H9 (cell line): Measurements from ENCODE around the gene SRRM3. TPM values are rescaled to one million over a fixed set of nuclear protein-coding genes. Genes with fewer than 3 reads are reported as not detected.
A peak's percentile ranks its signal among the peaks of the same experiment; 100 is the strongest.

Source experiments
- DNase-seq: peaks from one replicate; pipeline ENCODE4 v3.0.0-alpha.2; 2017
- H2AFZ ChIP-seq: one replicate; pipeline ENCODE4 v1.6.1; 2013; ENCODE audit warnings: mild to moderate bottlenecking, low read length, control low read depth, moderate library complexity
- H2AK5ac ChIP-seq: 2 replicates; pipeline ENCODE4 v1.6.1; 2013; ENCODE audit warnings: low read length, control low read depth, mixed read lengths; ENCODE audit not compliant: insufficient read length
- H2BK120ac ChIP-seq: one replicate; pipeline ENCODE4 v1.6.1; 2013; ENCODE audit warnings: low read depth, mild to moderate bottlenecking, low read length, control low read depth, inconsistent platforms; ENCODE audit not compliant: poor library complexity, severe bottlenecking
- H2BK12ac ChIP-seq: 2 replicates; pipeline ENCODE4 v1.6.1; 2013; ENCODE audit warnings: low read length, control low read depth, mixed read lengths, low read depth; ENCODE audit not compliant: insufficient read length
- H2BK15ac ChIP-seq: 2 replicates; pipeline ENCODE4 v1.6.1; 2013; ENCODE audit warnings: low read depth, low read length, control low read depth
- H2BK20ac ChIP-seq: one replicate; pipeline ENCODE4 v1.6.1; 2013; ENCODE audit warnings: low read depth, mild to moderate bottlenecking, low read length, control low read depth, inconsistent platforms; ENCODE audit not compliant: poor library complexity, severe bottlenecking
- H2BK5ac ChIP-seq: 2 replicates; pipeline ENCODE4 v1.6.1; 2013; ENCODE audit warnings: low read length, control low read depth, mixed read lengths; ENCODE audit not compliant: insufficient read length
- H3K14ac ChIP-seq: 2 replicates; pipeline ENCODE4 v1.6.1; 2013; ENCODE audit warnings: low read length, control low read depth; ENCODE audit not compliant: insufficient read depth
- H3K18ac ChIP-seq: 2 replicates; pipeline ENCODE4 v1.6.1; 2013; ENCODE audit warnings: low read depth, mild to moderate bottlenecking, mixed read lengths, low read length, control low read depth; ENCODE audit not compliant: insufficient read length
- H3K23ac ChIP-seq: 2 replicates; pipeline ENCODE4 v1.6.1; 2013; ENCODE audit warnings: low read length, control low read depth, mixed read lengths, low read depth; ENCODE audit not compliant: insufficient read length
- H3K23me2 ChIP-seq: 2 replicates; pipeline ENCODE4 v1.6.1; 2013; ENCODE audit warnings: low read depth, mild to moderate bottlenecking, mixed read lengths, low read length, control low read depth; ENCODE audit not compliant: insufficient read length, poor library complexity, severe bottlenecking
- H3K27ac ChIP-seq: 2 replicates; pipeline ENCODE4 v1.5.1; 2013; ENCODE audit warnings: low read length, control low read depth, mixed read lengths, low read depth; ENCODE audit not compliant: insufficient read length
- H3K27me3 ChIP-seq: 2 replicates; pipeline ENCODE4 v1.6.1; 2013; ENCODE audit warnings: low read length, control low read depth, inconsistent platforms; ENCODE audit not compliant: insufficient read depth
- H3K4ac ChIP-seq: 2 replicates; pipeline ENCODE4 v1.6.1; 2013; ENCODE audit warnings: low read depth, mild to moderate bottlenecking, control low read depth, inconsistent platforms, low read length, moderate library complexity
- H3K4me1 ChIP-seq: 2 replicates; pipeline ENCODE4 v1.6.1; 2013; ENCODE audit warnings: low read length, control low read depth, inconsistent platforms; ENCODE audit not compliant: insufficient read depth
- H3K4me2 ChIP-seq: 2 replicates; pipeline ENCODE4 v1.6.1; 2013; ENCODE audit warnings: low read length, control low read depth, mixed read lengths; ENCODE audit not compliant: insufficient read length, insufficient read depth
- H3K56ac ChIP-seq: 2 replicates; pipeline ENCODE4 v1.6.1; 2013; ENCODE audit warnings: low read depth, mild to moderate bottlenecking, mixed read lengths, low read length, control low read depth; ENCODE audit not compliant: insufficient read length
- H3K79me1 ChIP-seq: 2 replicates; pipeline ENCODE4 v1.6.1; 2013; ENCODE audit warnings: low read depth, mild to moderate bottlenecking, moderate library complexity, low read length, control low read depth, inconsistent platforms; ENCODE audit not compliant: insufficient read depth, poor library complexity, severe bottlenecking
- H3K79me2 ChIP-seq: 2 replicates; pipeline ENCODE4 v1.6.1; 2013; ENCODE audit warnings: low read length, control low read depth, inconsistent platforms; ENCODE audit not compliant: insufficient read depth
- H3K9ac ChIP-seq: 2 replicates; pipeline ENCODE4 v1.6.1; 2013; ENCODE audit warnings: low read length, control low read depth, mixed read lengths; ENCODE audit not compliant: insufficient read length; ENCODE audit errors: extremely low read depth
- H3K9me3 ChIP-seq: one replicate; pipeline ENCODE4 v1.6.1; 2013; ENCODE audit warnings: low read depth, low read length, inconsistent platforms; ENCODE audit not compliant: control insufficient read depth
- H3T11ph ChIP-seq: one replicate; pipeline ENCODE4 v1.6.1; 2013; ENCODE audit warnings: mild to moderate bottlenecking, low read length, control low read depth, inconsistent platforms
- H4K20me1 ChIP-seq: one replicate; pipeline ENCODE4 v1.6.1; 2013; ENCODE audit not compliant: control insufficient read depth, insufficient read length, insufficient read depth
- H4K5ac ChIP-seq: 2 replicates; pipeline ENCODE4 v1.6.1; 2013; ENCODE audit warnings: low read depth, mild to moderate bottlenecking, mixed read lengths, low read length, control low read depth; ENCODE audit not compliant: insufficient read length
- H4K8ac ChIP-seq: replicated peaks from 2 replicates; pipeline ENCODE4 v1.6.1; 2013; ENCODE audit warnings: low read length, control low read depth, mixed read lengths, low read depth; ENCODE audit not compliant: insufficient read length
- H4K91ac ChIP-seq: 2 replicates; pipeline ENCODE4 v1.6.1; 2013; ENCODE audit warnings: low read depth, mild to moderate bottlenecking, moderate library complexity, mixed read lengths, low read length, control low read depth; ENCODE audit not compliant: insufficient read length
- H3K27ac Mint-ChIP-seq, 3 experiments: 2 replicates in 2 of 3; 3 replicates in 1 of 3; pipeline ENCODE4 v1.8.0; 2020 to 2021; ENCODE audit warnings: mixed read lengths in 3 of 3, mild to moderate bottlenecking in 1 of 3, moderate library complexity in 1 of 3
- H3K27me3 Mint-ChIP-seq: 2 replicates; pipeline ENCODE4 v1.8.0; 2021; ENCODE audit warnings: low read depth, mild to moderate bottlenecking, moderate library complexity, mixed read lengths
- H3K36me3 Mint-ChIP-seq, 3 experiments: 2 replicates in 2 of 3; 3 replicates in 1 of 3; pipeline ENCODE4 v1.8.0; 2020 to 2021; ENCODE audit warnings: low read depth in 3 of 3, mixed read lengths in 3 of 3; ENCODE audit not compliant: insufficient read depth in 1 of 3
- H3K4me1 Mint-ChIP-seq, 2 experiments: 2 replicates each; pipeline ENCODE4 v1.8.0; 2020; ENCODE audit warnings: mixed read lengths in 2 of 2
- H3K4me3 Mint-ChIP-seq, 2 experiments: 2 replicates in 1 of 2; 3 replicates in 1 of 2; pipeline ENCODE4 v1.8.0; 2020 to 2021; ENCODE audit warnings: mild to moderate bottlenecking in 2 of 2, mixed read lengths in 2 of 2, moderate library complexity in 1 of 2
- H3K9me3 Mint-ChIP-seq, 2 experiments: 2 replicates in 1 of 2; 3 replicates in 1 of 2; pipeline ENCODE4 v1.8.0; 2020; ENCODE audit warnings: mild to moderate bottlenecking in 2 of 2, mixed read lengths in 2 of 2, moderate library complexity in 1 of 2
- CTCF ChIP-seq: fragments of 200-600 bp; sonication (generic); conservative IDR thresholded peaks from 3 replicates; pipeline ENCODE4 v1.8.0; 2021; ENCODE audit warnings: antibody characterized with exemption, mild to moderate bottlenecking
- WGBS: extraction: QIAGEN DNeasy Blood & Tissue Kit; methylation state at CpG from one replicate; pipeline ENCODE4 v1.1.7; 2013; ENCODE audit warnings: missing lambda C conversion rate, low lambda C conversion rate, mixed read lengths; ENCODE audit not compliant: insufficient read length; ENCODE audit errors: extremely low coverage; 5-methylcytosine and 5-hydroxymethylcytosine counted together
- total RNA-seq: library from RNA; stranded (reverse); gene quantifications from 2 replicates; pipeline ENCODE4 v1.2.1, GENCODE V29; 2021

Gene SRRM3
- total RNA-seq, 1 experiment from 2014 or later: 11.0 TPM

- Mint-ChIP-seq H3K9me3 (peaks cover 2 to 4% of the 10 kb centered on the region in 2 experiments; a peak in 4 of 5 replicates), H3K27ac (peak overlapping the region in 1 of 3 experiments; percentile 7; a peak in 2 of 7 replicates), H3K27me3 (no peaks in the 10 kb centered on the region; the same call in 1 of the 2 replicates), H3K36me3 (peaks cover 1 to 3% (median 3%) of the 10 kb centered on the region in 3 experiments; a peak in 1 of 7 replicates), H3K4me3 (no peak overlapping the region), H3K4me1 (peaks cover 22 to 35% of the 10 kb centered on the region in 2 experiments)
- no peak overlapping the region for H3K27ac ChIP-seq
- no peaks in the 10 kb centered on the region for H4K20me1 ChIP-seq
- H4K8ac ChIP-seq: no peak overlapping the region
- H3K14ac ChIP-seq: no peak overlapping the region
- no peak overlapping the region for H2AK5ac ChIP-seq
- no peak overlapping the region for H3K23ac ChIP-seq
- H4K91ac ChIP-seq: no peak overlapping the region
- TF ChIP-seq CTCF: no peak
- DNase-seq: no peak
- no peak overlapping the region for H3K4ac ChIP-seq
- H3K56ac ChIP-seq: no peak overlapping the region
- no peak overlapping the region for H2AFZ ChIP-seq
- no peak overlapping the region for H2BK120ac ChIP-seq
- H3K79me1 ChIP-seq: no peaks in the 10 kb centered on the region
- peaks cover 7% of the 10 kb centered on the region; the same call in 1 of the 2 replicates for H3K4me1 ChIP-seq
- no CpG with 5 or more reads among the region's 6 CpGs for WGBS
- no peaks in the 10 kb centered on the region for H3K79me2 ChIP-seq
- H3K9me3 ChIP-seq: no peaks in the 10 kb centered on the region
- H3K23me2 ChIP-seq: no peaks in the 10 kb centered on the region
- no peak overlapping the region for H3K4me2 ChIP-seq
- no peaks in the 10 kb centered on the region for H3K27me3 ChIP-seq
- no peak overlapping the region for H2BK15ac ChIP-seq
- no peak overlapping the region for H4K5ac ChIP-seq
- no peak overlapping the region for H2BK12ac ChIP-seq
- no peak overlapping the region for H3K9ac ChIP-seq
- no peak overlapping the region for H2BK20ac ChIP-seq
- H3T11ph ChIP-seq: no peak overlapping the region
- no peak overlapping the region for H2BK5ac ChIP-seq
- no peak overlapping the region for H3K18ac ChIP-seq
These were observed 12.4 kb upstream of the SRRM3 start for GRCh38 chr7:76189276-76189675.
